ENCODE results near the gene TRIM10. TPM values are rescaled to one million over a fixed set of nuclear protein-coding genes. Genes with fewer than 3 reads are reported as not detected.
"Not testable (repeated sequence)": the region's sequence is repeated elsewhere in the genome, so short reads cannot be mapped to it uniquely, and the experiment has no call there.

TRIM10 gene
- total and polyA plus RNA-seq, 4 donors = 0.29 to 128 (median 0.73) TPM

DNA sequence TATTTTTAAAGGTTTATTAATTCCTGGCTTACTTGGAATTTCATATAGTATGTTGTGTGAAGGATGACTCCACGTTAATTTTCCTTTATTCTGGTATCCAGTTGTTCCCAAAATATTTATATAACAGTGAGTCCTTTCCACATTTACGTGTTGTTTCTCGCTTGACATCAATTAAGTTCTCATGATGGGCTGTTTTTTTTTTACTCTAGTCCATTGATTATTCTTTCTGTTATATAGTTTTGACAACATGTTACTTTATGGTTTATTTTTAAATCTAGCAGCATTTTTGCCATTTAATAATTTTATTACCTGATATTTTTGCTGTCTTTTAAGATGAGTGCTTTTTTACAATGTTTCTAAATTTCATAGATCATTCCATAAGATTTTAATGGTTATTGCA lies 18.3 kb downstream of the TRIM10 start:
- no peak overlapping the region for H3K27ac ChIP-seq (ENCODE audit: low read depth in 1 of 2, low read length in 2 of 2)
- H3K36me3 ChIP-seq (ENCODE audit: control insufficient read depth in 4 of 4, insufficient read depth in 3 of 4, low read depth in 1 of 4, low read length in 3 of 4) = no peaks in the 10 kb centered on the region
- DNase-seq (ENCODE audit: low spot score) = no peak
- H3K9ac ChIP-seq (ENCODE audit: low read depth in 1 of 2, low read length in 2 of 2) = no peak overlapping the region
- no peaks in the 10 kb centered on the region for H3K4me1 ChIP-seq (ENCODE audit: control insufficient read depth in 4 of 4, insufficient read depth in 4 of 4, low read length in 3 of 4)
- peaks cover 0 to 8% (median 0%) of the 10 kb centered on the region in 4 donors for H3K27me3 ChIP-seq (ENCODE audit: control insufficient read depth in 4 of 4, insufficient read depth in 4 of 4, low read length in 3 of 4)
- 78% methylated on average over 3 of the region's 3 CpGs for WGBS
- no peak for TF ChIP-seq MAX (IDR thresholded peaks at IDR 0.05)
- TF ChIP-seq SP1 (IDR thresholded peaks at IDR 0.05) = no peak
- TF ChIP-seq YY1 (IDR thresholded peaks at IDR 0.05) = no peak
- TF ChIP-seq GABPA (IDR thresholded peaks at IDR 0.05 in 1 of 2, conservative IDR thresholded peaks at IDR 0.05 in 1 of 2) = no peak
- no peak for TF ChIP-seq TAF1 (conservative IDR thresholded peaks at IDR 0.05)
- no peak for TF ChIP-seq RAD21 (IDR thresholded peaks at IDR 0.05)
- no peak for TF ChIP-seq ZBTB33 (IDR thresholded peaks at IDR 0.05)
- TF ChIP-seq, protein P1, sequence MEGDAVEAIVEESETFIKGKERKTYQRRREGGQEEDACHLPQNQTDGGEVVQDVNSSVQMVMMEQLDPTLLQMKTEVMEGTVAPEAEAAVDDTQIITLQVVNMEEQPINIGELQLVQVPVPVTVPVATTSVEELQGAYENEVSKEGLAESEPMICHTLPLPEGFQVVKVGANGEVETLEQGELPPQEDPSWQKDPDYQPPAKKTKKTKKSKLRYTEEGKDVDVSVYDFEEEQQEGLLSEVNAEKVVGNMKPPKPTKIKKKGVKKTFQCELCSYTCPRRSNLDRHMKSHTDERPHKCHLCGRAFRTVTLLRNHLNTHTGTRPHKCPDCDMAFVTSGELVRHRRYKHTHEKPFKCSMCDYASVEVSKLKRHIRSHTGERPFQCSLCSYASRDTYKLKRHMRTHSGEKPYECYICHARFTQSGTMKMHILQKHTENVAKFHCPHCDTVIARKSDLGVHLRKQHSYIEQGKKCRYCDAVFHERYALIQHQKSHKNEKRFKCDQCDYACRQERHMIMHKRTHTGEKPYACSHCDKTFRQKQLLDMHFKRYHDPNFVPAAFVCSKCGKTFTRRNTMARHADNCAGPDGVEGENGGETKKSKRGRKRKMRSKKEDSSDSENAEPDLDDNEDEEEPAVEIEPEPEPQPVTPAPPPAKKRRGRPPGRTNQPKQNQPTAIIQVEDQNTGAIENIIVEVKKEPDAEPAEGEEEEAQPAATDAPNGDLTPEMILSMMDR (IDR thresholded peaks at IDR 0.05; ENCODE audit: low read depth, low read length, missing input control) = no peak
- no peak for TF ChIP-seq NR2F2 (IDR thresholded peaks at IDR 0.05)
- TF ChIP-seq FOXA1 (IDR thresholded peaks at IDR 0.05) = no peak
- no peak overlapping the region for H3K4me3 ChIP-seq (ENCODE audit: low read depth in 1 of 3, low read length in 3 of 3)
- H3K9me3 ChIP-seq (ENCODE audit: control insufficient read depth in 4 of 4, low read length in 3 of 4) = no peaks in the 10 kb centered on the region

- H3K4me1 ChIP-seq (ENCODE audit: control insufficient read depth in 4 of 4, insufficient read depth in 4 of 4, low read length in 3 of 4); H3K4me3 ChIP-seq (ENCODE audit: low read depth in 1 of 3, low read length in 3 of 3); DNase-seq (ENCODE audit: low spot score); H3K36me3 ChIP-seq (ENCODE audit: control insufficient read depth in 4 of 4, insufficient read depth in 3 of 4, low read depth in 1 of 4, low read length in 3 of 4); H3K27ac ChIP-seq (ENCODE audit: low read depth in 1 of 2, low read length in 2 of 2); H3K9ac ChIP-seq (ENCODE audit: low read depth in 1 of 2, low read length in 2 of 2); H3K9me3 ChIP-seq (ENCODE audit: control insufficient read depth in 4 of 4, low read length in 3 of 4): not testable (repeated sequence)
- 83% methylated on average over 8 of the region's 8 CpGs for WGBS
- H3K27me3 ChIP-seq (ENCODE audit: control insufficient read depth in 4 of 4, insufficient read depth in 4 of 4, low read length in 3 of 4) = peaks cover 0 to 12% (median 0%) of the 10 kb centered on the region in 4 donors
Observed at GRCh38 chr6:30140240-30140639, 20.8 kb downstream of the TRIM10 start.

GRCh38 chr6:30136570-30137286 lies 24.3 kb downstream of the TRIM10 start:
- WGBS = 79% methylated on average over 11 of the region's 11 CpGs
- Histone ChIP-seq H3K27ac (ENCODE audit: low read depth in 1 of 2, low read length in 2 of 2) (no peak overlapping the region), H3K36me3 (ENCODE audit: control insufficient read depth in 4 of 4, insufficient read depth in 3 of 4, low read depth in 1 of 4, low read length in 3 of 4) (no peaks in the 10 kb centered on the region), H3K27me3 (ENCODE audit: control insufficient read depth in 4 of 4, insufficient read depth in 4 of 4, low read length in 3 of 4) (peaks cover 0 to 12% (median 0%) of the 10 kb centered on the region in 4 donors), H3K4me1 (ENCODE audit: control insufficient read depth in 4 of 4, insufficient read depth in 4 of 4, low read length in 3 of 4) (no peaks in the 10 kb centered on the region), H3K4me3 (ENCODE audit: low read depth in 1 of 3, low read length in 3 of 3) (no peak overlapping the region), H3K9me3 (ENCODE audit: control insufficient read depth in 4 of 4, low read length in 3 of 4) (no peaks in the 10 kb centered on the region), H3K9ac (ENCODE audit: low read depth in 1 of 2, low read length in 2 of 2) (no peak overlapping the region)
- no peak for TF ChIP-seq JUND (IDR thresholded peaks at IDR 0.05)
- no peak for DNase-seq (ENCODE audit: low spot score)

Data from liver (tissue), 9 donors.